SU-DHL-6 (cell line): ENCODE data around the gene TRIM6.

Experiments
- H2AFZ ChIP-seq: fragments of 200-600 bp; sonication (generic); 2 replicates; pipeline ENCODE4 v1.6.1; 2014; ENCODE audit warnings: low read depth, mild to moderate bottlenecking, moderate library complexity, mixed read lengths, antibody characterized with exemption, low read length; ENCODE audit not compliant: severe bottlenecking
- H3F3A ChIP-seq: fragments of 200-600 bp; shearing (Covaris generic); 2 replicates; pipeline ENCODE4 v1.6.0; 2016; ENCODE audit warnings: antibody characterized with exemption, mild to moderate bottlenecking; ENCODE audit not compliant: insufficient read depth
- H3K27ac ChIP-seq: fragments of 200-600 bp; sonication (generic); 2 replicates; pipeline ENCODE4 v1.5.1; 2016; ENCODE audit warnings: low read depth, mild to moderate bottlenecking, low read length, moderate library complexity, mixed read lengths
- H3K27me3 ChIP-seq: fragments of 200-600 bp; sonication (generic), shearing (Covaris generic); 2 replicates; pipeline ENCODE4 v1.6.0; 2014; ENCODE audit warnings: mild to moderate bottlenecking, low read length
- H3K36me3 ChIP-seq: fragments of 200-600 bp; sonication (generic); 2 replicates; pipeline ENCODE4 v1.6.1; 2014; ENCODE audit warnings: mild to moderate bottlenecking, low read length, mixed read lengths
- H3K4me2 ChIP-seq: fragments of 300-600, 200-600 bp; shearing (Covaris generic), sonication (generic); 2 replicates; pipeline ENCODE4 v1.6.0; 2014; ENCODE audit warnings: low read length, low read depth, mild to moderate bottlenecking; ENCODE audit not compliant: poor library complexity, severe bottlenecking
- H3K4me3 ChIP-seq: fragments of 200-600 bp; sonication (generic); 2 replicates; pipeline ENCODE4 v1.5.1; 2014; ENCODE audit warnings: antibody characterized with exemption, low read length, mild to moderate bottlenecking, mixed read lengths; ENCODE audit not compliant: insufficient read depth, poor library complexity, severe bottlenecking
- H3K79me2 ChIP-seq: fragments of 200-600 bp; sonication (generic); 2 replicates; pipeline ENCODE4 v1.6.1; 2014; ENCODE audit warnings: mild to moderate bottlenecking, low read length, moderate library complexity; ENCODE audit not compliant: insufficient read depth
- H3K9ac ChIP-seq: fragments of 200-600 bp; sonication (generic); 2 replicates; pipeline ENCODE4 v1.7.0; 2014; ENCODE audit warnings: mild to moderate bottlenecking, low read length
- H3K9me2 ChIP-seq: fragments of 200-600 bp; sonication (generic); replicated peaks from 2 replicates; pipeline ENCODE4 v1.6.1; 2014; ENCODE audit warnings: low read length; ENCODE audit not compliant: insufficient read depth
- H3K9me3 ChIP-seq: fragments of 200-600 bp; sonication (generic); 2 replicates; pipeline ENCODE4 v1.6.1; 2014; ENCODE audit warnings: low read length, mixed read lengths; ENCODE audit not compliant: insufficient read depth
- H4K20me1 ChIP-seq: fragments of 200-600 bp; sonication (generic); 2 replicates; pipeline ENCODE4 v1.6.1; 2014; ENCODE audit warnings: low read depth, mild to moderate bottlenecking, antibody characterized with exemption, low read length, moderate library complexity, mixed read lengths
- CTCF ChIP-seq: fragments of 200-600 bp; sonication (generic); IDR thresholded peaks from one replicate; pipeline ENCODE4 v1.5.1; 2017; ENCODE audit warnings: antibody characterized with exemption, mild to moderate bottlenecking, low read length, moderate library complexity; ENCODE audit not compliant: insufficient read depth, poor library complexity, severe bottlenecking
- EZH2phosphoT487 ChIP-seq: fragments of 200-600 bp; sonication (generic), shearing (Covaris generic); conservative IDR thresholded peaks from 2 replicates; pipeline ENCODE4 v1.6.1; 2018; ENCODE audit warnings: mild to moderate bottlenecking, antibody characterized with exemption, low read length, moderate library complexity, mixed read lengths

The TRIM6 gene

GRCh38 chr11:5621580-5621979, 25.1 kb downstream of the TRIM6 start:
- Histone ChIP-seq H3K9me2 (no peaks in the 10 kb centered on the region), H3F3A (no peaks in the 10 kb centered on the region), H4K20me1 (no peaks in the 10 kb centered on the region), H3K9me3 (no peaks in the 10 kb centered on the region), H2AFZ (no peak overlapping the region), H3K36me3 (no peaks in the 10 kb centered on the region), H3K4me3 (no peak overlapping the region), H3K79me2 (no peaks in the 10 kb centered on the region), H3K9ac (no peak overlapping the region), H3K27ac (no peak overlapping the region), H3K27me3 (no peaks in the 10 kb centered on the region), H3K4me2 (no peak overlapping the region)
- TF ChIP-seq EZH2phosphoT487, result no peak
- no peak for TF ChIP-seq CTCF

GRCh38 chr11:5622802-5623201, 26.4 kb downstream of the TRIM6 start:
- Histone ChIP-seq H3K27ac (no peak overlapping the region), H3K36me3 (no peaks in the 10 kb centered on the region), H3K4me2 (no peak overlapping the region), H3K4me3 (no peak overlapping the region), H3K9ac (no peak overlapping the region), H3K9me3 (no peaks in the 10 kb centered on the region), H3K79me2 (no peaks in the 10 kb centered on the region), H4K20me1 (no peaks in the 10 kb centered on the region), H3F3A (no peaks in the 10 kb centered on the region), H3K9me2 (no peaks in the 10 kb centered on the region), H2AFZ (no peak overlapping the region), H3K27me3 (no peaks in the 10 kb centered on the region)
- TF ChIP-seq EZH2phosphoT487, result no peak
- no peak for TF ChIP-seq CTCF

DNA sequence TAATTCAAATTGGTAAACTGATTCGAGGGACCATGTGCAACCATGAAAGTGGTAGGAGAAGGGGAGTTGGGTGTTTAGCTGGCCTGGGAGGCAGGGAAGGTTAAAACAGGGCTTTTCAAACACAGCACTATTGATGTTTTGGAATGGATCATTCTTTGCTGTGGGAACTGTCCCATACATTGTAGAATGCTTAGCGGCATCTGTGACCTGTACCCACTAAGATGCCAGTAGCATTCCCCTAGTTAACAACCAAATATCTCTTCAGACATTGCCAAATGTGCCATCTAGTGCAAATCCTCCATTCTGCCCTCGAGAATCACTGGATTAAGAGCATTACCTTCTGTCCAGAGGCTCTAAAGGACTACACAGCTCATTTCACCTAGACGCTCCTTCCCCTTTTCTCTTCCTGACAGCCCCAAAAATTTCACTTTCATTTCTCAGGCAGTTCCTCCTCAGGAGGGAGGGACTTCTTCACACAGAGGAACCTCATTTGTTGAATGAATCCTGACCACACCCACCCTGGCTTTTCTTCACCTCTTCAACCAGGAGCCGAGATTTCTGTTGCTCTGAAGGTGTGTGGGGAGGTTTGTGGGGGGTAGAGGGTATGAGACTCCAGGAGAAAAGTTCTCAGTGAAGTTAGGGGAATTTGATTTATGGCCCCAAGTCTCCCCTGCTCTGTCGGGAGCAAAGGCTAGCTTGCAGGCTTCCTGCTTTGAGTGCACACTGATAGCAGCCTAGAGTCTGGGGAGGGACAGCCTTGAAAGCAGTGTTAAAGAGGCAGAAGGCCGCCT, 28.2 kb downstream of the TRIM6 start, which contains the start of gene TRIM34:
TSS of gene TRIM34 (plus strand) at position 513 of the 791 bp plus-strand sequence. CDS start 7,331 bp downstream, outside the sequence.
- peak within 1 kb of the TSS; percentile 88 for H2AFZ ChIP-seq
- H4K20me1 ChIP-seq, result no peaks in the 10 kb centered on the region
- no peaks in the 10 kb centered on the region for H3F3A ChIP-seq
- TF ChIP-seq CTCF, result no peak
- TF ChIP-seq EZH2phosphoT487, result no peak
- H3K4me2 ChIP-seq, result peak within 1 kb of the TSS; percentile 83
- no peaks in the 10 kb centered on the region for H3K9me3 ChIP-seq
- peak within 1 kb of the TSS; percentile 57 for H3K9ac ChIP-seq
- H3K27ac ChIP-seq, result peak within 1 kb of the TSS; percentile 31
- H3K36me3 ChIP-seq, result no peaks in the 10 kb centered on the region
- no peaks in the 10 kb centered on the region for H3K27me3 ChIP-seq
- no peaks in the 10 kb centered on the region for H3K79me2 ChIP-seq
- H3K4me3 ChIP-seq, result peak within 1 kb of the TSS; percentile 60
- H3K9me2 ChIP-seq, result no peaks in the 10 kb centered on the region
